GM12872 (cell line): Measurements from ENCODE around the gene VWF.
A peak's percentile ranks its signal among the peaks of the same experiment; 100 is the strongest.

Experiments
- CTCF ChIP-seq: IDR thresholded peaks from 3 replicates; pipeline ENCODE4 v1.5.1; 2011; ENCODE audit warnings: low read depth, mild to moderate bottlenecking, low read length, moderate library complexity; ENCODE audit not compliant: insufficient read depth

VWF gene

GRCh38 chr12:6044082-6044481 is 80.4 kb downstream of the VWF start:
- TF ChIP-seq CTCF, result no peak

- no peak for TF ChIP-seq CTCF
Observed at GRCh38 chr12:6042446-6042845, 82.0 kb downstream of the VWF start.

GRCh38 chr12:6041891-6042290 is 82.6 kb downstream of the VWF start:
- TF ChIP-seq CTCF, result no peak

- TF ChIP-seq CTCF, result no peak
Observed at GRCh38 chr12:6040815-6041214, 83.7 kb downstream of the VWF start.

GRCh38 chr12:6039894-6040601 is 84.4 kb downstream of the VWF start:
- peak; percentile 90 for TF ChIP-seq CTCF

- TF ChIP-seq CTCF, result peak; percentile 88
Observed at GRCh38 chr12:6038160-6038559, 86.3 kb downstream of the VWF start.

- no peak for TF ChIP-seq CTCF
Observed at GRCh38 chr12:6037459-6037858, 87.0 kb downstream of the VWF start.
